ENCODE results near the gene ADARB2. TPM values are rescaled to one million over a fixed set of nuclear protein-coding genes. Genes with fewer than 3 reads are reported as not detected.

The ADARB2 gene
- total RNA-seq, 2 experiments from 2014 or later, result 0.17 to 0.30 TPM

GRCh38 chr10:1650542-1651269 is 86.6 kb downstream of the ADARB2 start:
- no peak overlapping the region for H3K4me3 Mint-ChIP-seq
- no peak overlapping the region for H3K27ac Mint-ChIP-seq
- ChIA-PET CTCF (no interaction called here), POLR2A (no interaction called here)
- H3K4me1 Mint-ChIP-seq, result no peaks in the 10 kb centered on the region
- no peak for DNase-seq
- no peaks in the 10 kb centered on the region for H3K27me3 Mint-ChIP-seq
- no peaks in the 10 kb centered on the region for H3K36me3 Mint-ChIP-seq (ENCODE audit: low read depth)
- H3K9me3 Mint-ChIP-seq, result no peaks in the 10 kb centered on the region

DNA sequence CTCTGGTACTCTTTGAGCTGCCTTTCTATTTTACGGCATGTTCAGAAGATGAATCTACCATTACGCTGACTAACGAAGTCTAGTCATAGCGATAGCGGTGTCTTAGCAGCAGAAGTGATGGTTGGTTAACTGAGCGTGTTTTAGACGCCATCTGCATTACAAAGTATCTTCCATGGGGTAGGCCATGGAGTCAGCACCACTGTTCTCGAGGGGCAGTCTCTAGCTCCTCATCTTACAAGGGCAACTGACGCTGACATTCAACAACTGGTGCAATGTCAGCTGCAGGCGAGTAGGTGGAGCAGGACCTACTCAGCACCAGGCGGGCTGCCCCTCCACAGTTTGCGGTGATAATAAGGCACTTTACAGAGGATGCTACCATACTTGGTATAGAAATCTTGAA is 88.7 kb downstream of the ADARB2 start:
- Mint-ChIP-seq H3K27ac (no peak overlapping the region), H3K4me3 (no peak overlapping the region), H3K36me3 (ENCODE audit: low read depth) (no peaks in the 10 kb centered on the region), H3K9me3 (no peaks in the 10 kb centered on the region), H3K27me3 (no peaks in the 10 kb centered on the region), H3K4me1 (no peaks in the 10 kb centered on the region)
- ChIA-PET POLR2A (no interaction called here), CTCF (no interaction called here)
- no peak for DNase-seq

DNA sequence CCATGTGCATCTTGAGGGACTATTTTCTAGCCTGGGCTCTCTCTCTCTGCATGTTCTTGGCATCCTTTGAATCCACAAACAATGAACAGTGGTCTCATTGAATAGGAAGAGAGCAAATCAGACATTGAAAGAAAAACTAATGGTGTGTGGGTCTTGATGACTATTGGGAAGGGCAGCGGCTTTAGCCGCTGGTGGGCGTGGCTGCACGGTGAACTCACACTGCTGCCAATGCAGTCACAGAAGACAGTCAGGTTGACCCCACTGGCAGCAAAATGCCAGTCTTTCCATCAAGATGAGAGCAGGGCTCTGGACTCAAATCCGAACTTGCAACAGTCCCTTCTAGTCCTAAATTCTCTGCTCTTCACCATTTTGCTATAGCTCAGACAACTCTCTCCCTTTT is 91.0 kb downstream of the ADARB2 start:
- Mint-ChIP-seq H3K4me1 (peaks cover 2% of the 10 kb centered on the region), H3K27ac (no peak overlapping the region), H3K9me3 (no peaks in the 10 kb centered on the region), H3K36me3 (ENCODE audit: low read depth) (no peaks in the 10 kb centered on the region), H3K27me3 (no peaks in the 10 kb centered on the region), H3K4me3 (no peak overlapping the region)
- ChIA-PET POLR2A (no interaction called here), CTCF (no interaction called here)
- no peak for DNase-seq

GRCh38 chr10:1645896-1646295 is 91.4 kb downstream of the ADARB2 start:
- CTCF ChIA-PET, result no interaction called here
- no peaks in the 10 kb centered on the region for H3K27me3 Mint-ChIP-seq
- no peak overlapping the region for H3K27ac Mint-ChIP-seq
- H3K9me3 Mint-ChIP-seq, result no peaks in the 10 kb centered on the region
- peaks cover 2% of the 10 kb centered on the region for H3K4me1 Mint-ChIP-seq
- POLR2A ChIA-PET, result no interaction called here
- H3K36me3 Mint-ChIP-seq (ENCODE audit: low read depth), result no peaks in the 10 kb centered on the region
- DNase-seq, result no peak
- H3K4me3 Mint-ChIP-seq, result no peak overlapping the region

DNA sequence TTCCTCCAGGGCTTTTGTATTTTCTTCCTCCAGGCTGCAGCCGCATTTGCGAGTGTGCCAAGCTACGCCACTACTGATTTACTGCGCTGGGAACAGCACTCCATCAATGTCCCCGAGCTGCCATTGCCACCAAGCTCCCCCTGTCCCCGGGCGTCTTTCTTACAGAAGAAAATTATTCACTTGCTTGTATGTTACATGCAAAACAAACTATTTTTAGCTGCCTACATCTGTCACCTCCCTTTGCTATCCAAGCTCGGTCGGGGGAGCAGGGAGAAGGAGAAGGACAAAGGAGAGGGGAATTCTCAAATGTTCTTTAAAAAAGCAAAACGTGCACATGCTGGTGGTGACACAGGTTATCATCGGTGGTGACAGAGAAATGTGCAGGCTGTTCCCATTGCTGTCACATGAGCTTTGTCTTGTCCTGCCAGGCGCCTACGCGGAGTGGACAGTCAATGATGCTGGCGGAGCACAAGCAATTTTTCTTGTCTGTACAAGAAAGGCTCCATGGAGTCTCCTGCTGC is 93.1 kb downstream of the ADARB2 start:
- H3K4me3 Mint-ChIP-seq, result no peak overlapping the region
- ChIA-PET POLR2A (no interaction called here), CTCF (no interaction called here)
- no peaks in the 10 kb centered on the region for H3K27me3 Mint-ChIP-seq
- H3K4me1 Mint-ChIP-seq, result peaks cover 2% of the 10 kb centered on the region
- H3K27ac Mint-ChIP-seq, result no peak overlapping the region
- H3K36me3 Mint-ChIP-seq (ENCODE audit: low read depth), result no peaks in the 10 kb centered on the region
- no peak for DNase-seq
- H3K9me3 Mint-ChIP-seq, result no peaks in the 10 kb centered on the region

DNA sequence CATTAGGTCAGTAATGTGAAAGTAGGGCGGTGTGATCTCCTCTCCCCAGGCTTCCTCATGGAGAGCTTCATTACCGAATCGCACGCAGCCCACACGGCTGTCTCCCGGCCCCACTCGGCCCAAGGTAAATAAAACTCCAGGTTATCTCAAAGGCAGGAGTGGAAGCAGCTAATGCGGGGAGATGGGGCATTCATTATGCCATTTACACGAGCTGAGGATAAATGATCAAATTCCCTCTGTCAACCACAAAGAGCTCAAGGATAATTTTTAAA is 93.5 kb downstream of the ADARB2 start:
- Mint-ChIP-seq H3K4me1 (peaks cover 2% of the 10 kb centered on the region), H3K27ac (no peak overlapping the region), H3K36me3 (ENCODE audit: low read depth) (no peaks in the 10 kb centered on the region), H3K27me3 (no peaks in the 10 kb centered on the region), H3K9me3 (no peaks in the 10 kb centered on the region), H3K4me3 (no peak overlapping the region)
- DNase-seq, result no peak
- CTCF ChIA-PET, result interaction anchor here (0.6 kb wide), 1 partner anchor 134 kb away, joined by 3 read pairs; no protein-coding TSS in a partner anchor
- POLR2A ChIA-PET, result no interaction called here

GRCh38 chr10:1643161-1643907 is 94.0 kb downstream of the ADARB2 start:
- Mint-ChIP-seq H3K4me3 (no peak overlapping the region), H3K27ac (no peak overlapping the region)
- POLR2A ChIA-PET, result no interaction called here

DNA sequence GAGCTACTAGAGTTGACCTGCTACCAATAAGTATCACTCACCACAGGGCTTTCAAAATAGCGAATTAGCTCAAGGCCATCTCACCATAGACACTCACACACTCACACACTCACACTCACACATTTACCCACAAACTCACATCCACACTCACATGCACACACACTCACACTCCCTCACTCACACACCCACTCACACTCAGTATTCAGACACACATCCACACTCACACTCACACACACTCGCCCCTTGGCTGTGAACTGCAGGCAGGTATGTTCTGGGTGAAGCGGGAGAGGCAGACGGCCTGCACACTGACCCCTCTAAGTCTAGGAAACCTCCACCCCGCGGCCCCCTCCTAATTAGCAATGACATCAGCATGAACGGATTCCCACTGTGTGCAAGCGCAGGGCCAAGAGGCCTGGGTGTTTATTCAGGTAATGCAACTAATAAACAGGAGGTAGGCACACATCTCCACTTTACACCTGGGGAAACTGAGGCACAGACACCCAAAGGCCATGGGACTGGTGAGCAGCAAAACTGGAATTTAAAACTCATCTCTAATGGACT is 94.6 kb downstream of the ADARB2 start:
- H3K27me3 Mint-ChIP-seq, result no peaks in the 10 kb centered on the region
- CTCF ChIA-PET, result no interaction called here
- POLR2A ChIA-PET, result no interaction called here
- H3K36me3 Mint-ChIP-seq (ENCODE audit: low read depth), result no peaks in the 10 kb centered on the region
- peaks cover 2% of the 10 kb centered on the region for H3K4me1 Mint-ChIP-seq
- no peak overlapping the region for H3K4me3 Mint-ChIP-seq
- DNase-seq, result no peak
- no peaks in the 10 kb centered on the region for H3K9me3 Mint-ChIP-seq
- H3K27ac Mint-ChIP-seq, result no peak overlapping the region

More at GRCh38 chr10:1643161-1643907, 94.0 kb downstream of the ADARB2 start:
- Mint-ChIP-seq H3K9me3 (no peaks in the 10 kb centered on the region), H3K4me1 (peaks cover 2% of the 10 kb centered on the region), H3K27me3 (no peaks in the 10 kb centered on the region), H3K36me3 (ENCODE audit: low read depth) (no peaks in the 10 kb centered on the region)
- DNase-seq, result peak; percentile 9
- CTCF ChIA-PET, result interaction anchor here (0.6 kb wide), 1 partner anchor 135 kb away, joined by 3 read pairs; no protein-coding TSS in a partner anchor

GRCh38 chr10:1641402-1641801 is 95.9 kb downstream of the ADARB2 start:
- no peak for DNase-seq
- ChIA-PET POLR2A (no interaction called here), CTCF (interaction anchor here (0.9 kb wide), 1 partner anchor 22 kb away, joined by 4 read pairs; no protein-coding TSS in a partner anchor)
- Mint-ChIP-seq H3K27ac (no peak overlapping the region), H3K9me3 (no peaks in the 10 kb centered on the region), H3K36me3 (ENCODE audit: low read depth) (no peaks in the 10 kb centered on the region), H3K4me1 (peaks cover 2% of the 10 kb centered on the region), H3K4me3 (no peak overlapping the region), H3K27me3 (no peaks in the 10 kb centered on the region)

GRCh38 chr10:1638889-1639419 is 98.4 kb downstream of the ADARB2 start:
- ChIA-PET CTCF (no interaction called here), POLR2A (no interaction called here)
- Mint-ChIP-seq H3K4me1 (peaks cover 2% of the 10 kb centered on the region), H3K4me3 (no peak overlapping the region), H3K27ac (no peak overlapping the region), H3K36me3 (ENCODE audit: low read depth) (no peaks in the 10 kb centered on the region), H3K9me3 (no peaks in the 10 kb centered on the region), H3K27me3 (no peaks in the 10 kb centered on the region)
- DNase-seq, result no peak

DNA sequence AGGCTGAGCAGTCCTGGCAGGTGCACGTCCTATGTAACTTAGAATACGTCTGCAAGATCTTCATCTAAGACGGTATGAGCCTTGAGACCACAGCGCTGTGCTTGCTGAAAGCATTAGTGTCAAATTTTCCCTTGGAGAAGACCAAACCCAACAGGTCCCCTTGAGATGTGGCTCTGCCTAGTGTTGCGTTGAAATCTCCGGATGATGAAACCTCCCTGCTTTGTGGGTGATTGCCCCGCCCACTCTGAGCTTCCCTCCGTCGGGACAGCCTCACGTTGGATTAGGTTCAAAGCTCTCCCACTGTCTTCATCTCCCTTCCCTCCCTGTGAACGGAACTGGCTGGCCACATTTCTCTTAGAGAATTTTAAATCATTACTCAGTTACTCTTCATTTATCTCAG is 102.0 kb downstream of the ADARB2 start:
- H3K4me3 Mint-ChIP-seq, result no peak overlapping the region
- no peak for DNase-seq
- ChIA-PET CTCF (no interaction called here), POLR2A (no interaction called here)
- no peaks in the 10 kb centered on the region for H3K27me3 Mint-ChIP-seq
- no peak overlapping the region for H3K27ac Mint-ChIP-seq
- peaks cover 5% of the 10 kb centered on the region for H3K4me1 Mint-ChIP-seq
- no peaks in the 10 kb centered on the region for H3K36me3 Mint-ChIP-seq (ENCODE audit: low read depth)
- H3K9me3 Mint-ChIP-seq, result no peaks in the 10 kb centered on the region

- POLR2A ChIA-PET, result no interaction called here
- no peak overlapping the region for H3K4me3 Mint-ChIP-seq
- DNase-seq, result no peak
Observed at GRCh38 chr10:1634239-1634638, 103.1 kb downstream of the ADARB2 start.

GRCh38 chr10:1633783-1634182 is 103.5 kb downstream of the ADARB2 start:
- H3K27me3 Mint-ChIP-seq, result no peaks in the 10 kb centered on the region
- peaks cover 5% of the 10 kb centered on the region for H3K4me1 Mint-ChIP-seq
- DNase-seq, result no peak
- H3K27ac Mint-ChIP-seq, result no peak overlapping the region
- H3K4me3 Mint-ChIP-seq, result no peak overlapping the region
- CTCF ChIA-PET, result no interaction called here
- POLR2A ChIA-PET, result no interaction called here
- no peaks in the 10 kb centered on the region for H3K9me3 Mint-ChIP-seq
- H3K36me3 Mint-ChIP-seq (ENCODE audit: low read depth), result no peaks in the 10 kb centered on the region

More at GRCh38 chr10:1634239-1634638, 103.1 kb downstream of the ADARB2 start:
- no peaks in the 10 kb centered on the region for H3K27me3 Mint-ChIP-seq
- CTCF ChIA-PET, result no interaction called here
- H3K27ac Mint-ChIP-seq, result no peak overlapping the region
- no peaks in the 10 kb centered on the region for H3K9me3 Mint-ChIP-seq
- peaks cover 5% of the 10 kb centered on the region for H3K4me1 Mint-ChIP-seq
- H3K36me3 Mint-ChIP-seq (ENCODE audit: low read depth), result no peaks in the 10 kb centered on the region

Data from activated CD4-positive, alpha-beta T cell treated with anti-CD3 and anti-CD28 coated beads, Interleukin-2, amount 10 ng/mL, durations not matched to agents 7 days and 5 days (primary cell).